Measurements from ENCODE around the gene HNRNPM.
A peak's percentile ranks its signal among the peaks of the same experiment; 100 is the strongest.
"Not testable (repeated sequence)": the region's sequence is repeated elsewhere in the genome, so short reads cannot be mapped to it uniquely, and the experiment has no call there.

Gene HNRNPM

DNA sequence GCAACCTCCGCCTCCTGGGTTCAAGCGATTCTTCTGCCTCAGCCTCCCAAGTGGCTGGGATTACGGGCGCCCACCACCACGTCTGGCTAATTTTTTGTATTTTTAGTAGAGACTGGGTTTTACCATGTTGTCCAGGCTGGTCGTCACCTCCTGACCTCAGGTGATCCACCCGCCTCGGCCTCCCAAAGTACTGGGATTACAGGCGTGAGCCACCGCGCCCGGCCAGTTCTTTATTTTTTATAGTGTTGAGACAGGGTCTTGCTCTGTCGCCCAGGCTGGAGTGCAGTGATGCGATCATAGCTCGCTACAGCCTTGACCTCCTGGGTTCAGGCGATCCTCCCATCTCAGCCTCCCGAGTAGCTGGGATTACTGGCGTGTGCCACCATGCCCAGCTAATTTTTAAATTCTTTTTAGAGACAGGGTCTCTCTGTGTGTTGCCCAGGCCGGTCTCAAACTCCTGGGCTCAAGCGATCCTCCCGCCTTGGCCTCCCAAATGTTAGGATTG, 69.8 kb downstream of the HNRNPM start:
- not testable (repeated sequence) for DNase-seq

GRCh38 chr19:8515317-8515716, 70.5 kb downstream of the HNRNPM start:
- DNase-seq: peak; percentile 88

- peak; percentile 81 for DNase-seq
Measured at GRCh38 chr19:8517551-8518442, 73.0 kb downstream of the HNRNPM start.

- DNase-seq: no peak
Measured at GRCh38 chr19:8518536-8518935, 73.8 kb downstream of the HNRNPM start.

- no peak for DNase-seq
Measured at GRCh38 chr19:8519388-8519787, 74.6 kb downstream of the HNRNPM start.

- no peak for DNase-seq
Measured at GRCh38 chr19:8525401-8525684, 80.6 kb downstream of the HNRNPM start.

DNA sequence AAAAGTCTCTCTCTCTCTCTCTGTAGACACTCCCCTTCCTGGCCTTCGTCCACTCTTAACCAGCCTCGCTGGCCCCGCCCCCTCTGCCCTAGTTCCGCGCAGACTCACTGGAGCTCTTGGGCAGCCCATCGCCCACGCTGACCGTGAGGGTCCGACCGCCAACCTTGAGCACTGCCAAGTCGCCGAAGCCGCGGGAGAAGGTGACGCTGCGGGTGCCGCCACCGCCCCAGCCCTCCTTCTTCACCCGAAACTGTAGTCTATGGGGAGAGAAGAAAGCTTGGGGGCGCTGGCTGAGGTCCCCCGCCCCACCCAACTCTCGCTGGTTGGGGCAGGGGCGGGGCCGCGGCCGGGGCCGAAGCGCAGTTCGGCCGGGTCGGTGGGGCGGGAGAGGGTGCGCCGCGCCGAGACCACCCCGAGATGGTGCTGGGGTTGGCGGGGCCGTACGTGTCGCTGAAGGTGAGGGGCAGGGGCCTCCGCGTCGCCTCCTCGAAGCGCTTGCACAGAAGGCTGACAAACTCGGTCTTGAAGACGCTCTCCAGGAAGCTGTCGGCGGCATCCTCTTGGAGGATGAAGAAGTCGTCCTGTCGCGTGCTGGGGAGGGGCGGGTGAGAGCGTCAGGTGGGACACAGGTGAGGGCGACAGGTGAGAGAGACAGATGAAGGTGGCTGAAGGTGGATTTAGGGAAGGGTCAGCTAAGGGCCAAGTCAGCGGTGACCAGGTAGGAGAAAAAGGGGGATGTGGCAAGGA, 81.7 kb downstream of the HNRNPM start:
- no peak for DNase-seq

DNA sequence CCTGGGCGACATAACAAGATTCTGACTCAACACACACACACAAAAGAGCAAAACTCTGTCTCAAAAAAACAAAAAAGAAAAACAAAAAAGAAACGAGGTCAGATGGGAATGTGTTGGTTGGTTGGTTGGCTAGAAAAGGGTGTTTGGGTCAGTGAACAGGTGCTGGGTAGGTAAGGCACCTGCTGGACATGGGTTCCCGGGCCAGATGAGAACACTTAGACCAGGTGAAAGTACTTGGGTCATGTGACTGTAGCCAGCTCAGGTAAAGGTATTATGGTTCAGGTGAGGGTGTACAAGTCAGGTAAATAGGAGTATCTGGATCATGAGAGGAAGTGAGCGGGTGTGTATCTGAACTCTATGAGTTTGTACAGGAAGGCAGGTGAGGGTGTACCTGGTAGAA, 83.7 kb downstream of the HNRNPM start:
- no peak for DNase-seq

DNA sequence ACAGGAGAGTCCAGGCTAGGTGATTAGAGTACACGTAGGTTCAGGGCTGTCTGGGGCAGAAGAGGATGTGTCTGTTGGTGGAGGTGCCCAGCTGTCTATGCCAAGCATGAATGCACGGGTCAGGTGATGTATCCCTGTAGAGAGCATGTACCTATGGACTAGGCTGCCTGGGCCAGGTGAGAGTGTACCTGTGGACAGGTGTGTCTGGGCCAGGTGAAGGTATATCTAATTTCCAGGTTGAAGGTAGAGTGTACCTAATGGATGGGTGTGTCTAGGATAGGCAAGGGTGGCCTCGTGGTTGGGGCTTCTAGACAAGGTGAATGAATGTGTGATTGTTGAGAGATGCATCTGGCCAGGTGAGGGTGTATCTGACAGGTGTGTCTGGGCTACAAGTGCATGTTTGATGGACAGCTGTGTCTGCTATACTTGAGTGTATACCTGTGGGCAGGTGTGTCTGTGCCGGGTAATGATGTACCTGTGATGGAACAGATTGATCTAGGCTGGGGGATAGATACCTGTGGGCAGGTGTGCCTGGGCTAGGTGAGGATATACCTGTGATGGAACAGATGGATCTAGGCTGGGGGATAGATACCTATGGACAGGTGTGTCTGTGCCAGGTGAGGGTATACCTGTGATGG, 84.7 kb downstream of the HNRNPM start:
- no peak for DNase-seq

GRCh38 chr19:8530061-8530679, 85.4 kb downstream of the HNRNPM start:
- DNase-seq: no peak

DNA sequence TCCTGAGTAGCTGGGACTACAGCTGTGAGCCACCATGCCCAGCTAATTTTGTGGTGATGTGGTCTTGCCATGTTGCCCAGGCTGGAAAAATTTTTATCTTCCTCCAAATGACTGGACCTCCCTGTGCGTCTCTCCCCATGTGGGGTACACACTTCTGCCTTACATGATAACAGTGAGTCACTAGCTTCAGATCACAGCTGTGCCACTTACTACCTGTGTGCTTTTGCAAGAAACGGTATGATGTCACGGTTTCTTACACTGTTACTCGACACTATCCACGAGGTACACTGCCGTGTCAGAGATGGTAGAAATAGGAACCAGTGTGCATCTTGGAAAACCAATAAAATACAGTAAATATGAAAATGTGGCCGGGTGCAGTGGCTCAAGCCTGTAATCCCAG, 86.7 kb downstream of the HNRNPM start:
- DNase-seq: no peak

DNA sequence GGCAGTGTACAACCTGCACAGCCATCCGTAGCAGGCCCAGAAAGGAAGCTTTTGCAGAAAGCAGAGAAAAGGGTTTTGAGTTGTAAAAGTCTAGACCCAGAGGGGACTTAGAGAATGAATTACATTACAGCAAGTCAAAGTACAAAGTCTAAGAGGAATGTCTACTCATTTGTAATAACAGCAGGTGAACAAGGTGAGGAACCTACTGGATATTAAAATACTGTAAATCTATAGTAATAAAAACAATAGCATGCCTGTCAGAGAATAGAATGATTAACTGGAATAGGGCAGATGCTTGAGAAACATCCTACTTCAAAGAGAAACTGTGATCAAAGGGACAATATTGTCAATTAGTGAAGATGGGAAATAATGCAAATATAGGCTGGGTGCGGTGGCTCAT, 87.5 kb downstream of the HNRNPM start:
- no peak for DNase-seq

GRCh38 chr19:8536282-8536681, 91.5 kb downstream of the HNRNPM start:
- no peak for DNase-seq

DNA sequence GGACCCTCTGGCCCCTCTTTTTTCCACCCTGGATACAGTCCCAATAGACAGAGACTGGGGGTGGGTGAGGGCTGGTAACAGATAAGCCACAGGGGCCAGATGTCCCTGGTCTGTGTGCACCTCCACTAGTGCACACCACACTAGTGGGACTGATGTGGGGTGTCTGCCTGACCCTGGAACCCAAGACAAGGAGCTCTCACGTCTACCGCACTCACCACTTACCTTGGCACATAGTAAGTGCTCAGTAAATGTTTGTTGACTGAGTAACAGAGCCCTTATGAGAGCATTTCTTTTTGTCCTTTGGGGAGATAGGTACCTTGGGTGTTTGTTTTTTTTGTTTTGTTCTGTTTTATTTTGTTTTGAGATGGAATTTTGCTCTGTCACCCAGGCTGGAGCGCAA, 92.3 kb downstream of the HNRNPM start:
- DNase-seq: no peak

Measured in suppressor macrophage treated with lipopolysaccharide for 4 hours (primary cell).